BLaER1 (cell line): ENCODE measurements around the gene CYTH1.

Experiments used
- H3K27ac ChIP-seq: shearing (Covaris generic); formaldehyde crosslinking; 2 replicates; pipeline ENCODE4 v1.8.1; 2022
- H3K27me3 ChIP-seq: shearing (Covaris generic); formaldehyde crosslinking; 2 replicates; pipeline ENCODE4 v1.8.1; 2022
- H3K36me3 ChIP-seq: shearing (Covaris generic); formaldehyde crosslinking; 2 replicates; pipeline ENCODE4 v1.8.1; 2022
- H3K4me1 ChIP-seq: shearing (Covaris generic); formaldehyde crosslinking; 2 replicates; pipeline ENCODE4 v1.8.1; 2022
- H3K4me2 ChIP-seq: shearing (Covaris generic); formaldehyde crosslinking; 2 replicates; pipeline ENCODE4 v1.8.1; 2022
- H3K4me3 ChIP-seq: shearing (Covaris generic); formaldehyde crosslinking; 2 replicates; pipeline ENCODE4 v1.8.1; 2022
- H3K9ac ChIP-seq: shearing (Covaris generic); formaldehyde crosslinking; 2 replicates; pipeline ENCODE4 v1.8.1; 2022
- H3K9me3 ChIP-seq: shearing (Covaris generic); formaldehyde crosslinking; 2 replicates; pipeline ENCODE4 v1.8.1; 2022
- H4K20me1 ChIP-seq: shearing (Covaris generic); formaldehyde crosslinking; 2 replicates; pipeline ENCODE4 v1.8.1; 2022
- Cebpa-rat ChIP-seq: shearing (Covaris generic); IDR thresholded peaks from 2 replicates; pipeline ENCODE4 v1.8.1; 2022

CYTH1 gene

DNA sequence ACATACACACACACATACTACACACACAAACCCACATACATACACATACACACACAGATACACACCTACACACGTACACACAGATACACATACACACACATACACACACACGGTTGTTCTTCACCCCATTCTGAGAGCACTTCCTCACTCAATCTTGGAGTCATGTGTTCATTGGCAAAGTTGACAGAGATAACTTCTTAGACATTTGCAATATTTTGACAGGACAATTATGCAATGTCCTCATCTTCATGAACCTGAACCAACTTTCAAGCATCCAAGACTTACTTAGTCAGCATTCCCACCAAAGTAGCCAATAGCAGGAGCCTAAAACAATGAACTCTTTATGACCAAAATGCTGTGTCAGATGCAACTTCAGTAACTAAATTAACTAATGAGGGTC lies 127.7 kb downstream of the CYTH1 start:
- Histone ChIP-seq H3K9ac (no peak overlapping the region), H3K27ac (no peak overlapping the region), H3K4me3 (no peak overlapping the region), H3K4me1 (no peaks in the 10 kb centered on the region), H3K36me3 (no peaks in the 10 kb centered on the region), H4K20me1 (no peaks in the 10 kb centered on the region), H3K9me3 (0 out of 2 replicates have a peak, but pooled peaks cover under 1% of the 10 kb centered on the region), H3K27me3 (no peaks in the 10 kb centered on the region), H3K4me2 (no peak overlapping the region)
- TF ChIP-seq Cebpa-rat, result no peak

GRCh38 chr17:78653382-78653781 lies 128.7 kb downstream of the CYTH1 start:
- no peak overlapping the region for H3K4me3 ChIP-seq
- TF ChIP-seq Cebpa-rat, result no peak
- H3K9me3 ChIP-seq, result peaks cover 8% of the 10 kb centered on the region
- H3K27ac ChIP-seq, result no peak overlapping the region
- no peak overlapping the region for H3K4me2 ChIP-seq
- no peak overlapping the region for H3K9ac ChIP-seq
- no peaks in the 10 kb centered on the region for H4K20me1 ChIP-seq
- H3K4me1 ChIP-seq, result no peaks in the 10 kb centered on the region
- H3K36me3 ChIP-seq, result no peaks in the 10 kb centered on the region
- no peaks in the 10 kb centered on the region for H3K27me3 ChIP-seq

GRCh38 chr17:78652913-78653312 lies 129.2 kb downstream of the CYTH1 start:
- TF ChIP-seq Cebpa-rat, result no peak
- Histone ChIP-seq H3K9ac (no peak overlapping the region), H3K9me3 (peaks cover 13% of the 10 kb centered on the region), H4K20me1 (no peaks in the 10 kb centered on the region), H3K4me1 (no peaks in the 10 kb centered on the region), H3K36me3 (no peaks in the 10 kb centered on the region), H3K4me2 (no peak overlapping the region), H3K27me3 (no peaks in the 10 kb centered on the region), H3K4me3 (no peak overlapping the region), H3K27ac (no peak overlapping the region)

DNA sequence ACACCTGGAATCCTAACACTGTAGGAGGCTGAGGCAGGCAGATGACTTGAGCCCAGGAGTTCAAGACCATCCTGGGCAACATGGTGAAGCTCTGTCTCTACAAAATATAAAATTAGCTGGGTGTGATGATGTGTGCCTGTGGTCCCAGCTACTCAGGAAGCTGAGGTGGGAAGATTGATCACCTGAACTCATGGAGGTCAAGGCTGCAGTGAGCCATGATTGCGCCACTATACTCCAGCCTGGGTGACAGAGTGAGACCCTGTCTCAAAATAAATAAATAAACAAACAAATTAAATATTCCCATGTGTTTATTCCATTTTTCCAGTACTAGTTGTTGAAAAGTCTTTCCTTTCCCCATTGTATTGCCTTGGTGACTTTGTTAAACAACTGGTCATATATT lies 130.0 kb downstream of the CYTH1 start:
- no peak overlapping the region for H3K27ac ChIP-seq
- no peaks in the 10 kb centered on the region for H4K20me1 ChIP-seq
- peaks cover 14% of the 10 kb centered on the region for H3K9me3 ChIP-seq
- no peak overlapping the region for H3K9ac ChIP-seq
- no peak overlapping the region for H3K4me2 ChIP-seq
- H3K4me3 ChIP-seq, result no peak overlapping the region
- no peaks in the 10 kb centered on the region for H3K4me1 ChIP-seq
- no peak for TF ChIP-seq Cebpa-rat
- H3K27me3 ChIP-seq, result no peaks in the 10 kb centered on the region
- no peaks in the 10 kb centered on the region for H3K36me3 ChIP-seq

GRCh38 chr17:78651554-78651953 lies 130.5 kb downstream of the CYTH1 start:
- TF ChIP-seq Cebpa-rat, result no peak
- Histone ChIP-seq H4K20me1 (no peaks in the 10 kb centered on the region), H3K36me3 (no peaks in the 10 kb centered on the region), H3K4me1 (no peaks in the 10 kb centered on the region), H3K9ac (no peak overlapping the region), H3K9me3 (peaks cover 14% of the 10 kb centered on the region), H3K27ac (no peak overlapping the region), H3K4me2 (no peak overlapping the region), H3K27me3 (no peaks in the 10 kb centered on the region), H3K4me3 (no peak overlapping the region)

GRCh38 chr17:78650093-78650715 lies 131.9 kb downstream of the CYTH1 start:
- H3K4me1 ChIP-seq, result peaks cover 12% of the 10 kb centered on the region
- H3K4me3 ChIP-seq, result no peak overlapping the region
- H4K20me1 ChIP-seq, result no peaks in the 10 kb centered on the region
- peaks cover 14% of the 10 kb centered on the region for H3K9me3 ChIP-seq
- no peak overlapping the region for H3K9ac ChIP-seq
- no peak overlapping the region for H3K4me2 ChIP-seq
- TF ChIP-seq Cebpa-rat, result no peak
- no peaks in the 10 kb centered on the region for H3K36me3 ChIP-seq
- no peaks in the 10 kb centered on the region for H3K27me3 ChIP-seq
- no peak overlapping the region for H3K27ac ChIP-seq

DNA sequence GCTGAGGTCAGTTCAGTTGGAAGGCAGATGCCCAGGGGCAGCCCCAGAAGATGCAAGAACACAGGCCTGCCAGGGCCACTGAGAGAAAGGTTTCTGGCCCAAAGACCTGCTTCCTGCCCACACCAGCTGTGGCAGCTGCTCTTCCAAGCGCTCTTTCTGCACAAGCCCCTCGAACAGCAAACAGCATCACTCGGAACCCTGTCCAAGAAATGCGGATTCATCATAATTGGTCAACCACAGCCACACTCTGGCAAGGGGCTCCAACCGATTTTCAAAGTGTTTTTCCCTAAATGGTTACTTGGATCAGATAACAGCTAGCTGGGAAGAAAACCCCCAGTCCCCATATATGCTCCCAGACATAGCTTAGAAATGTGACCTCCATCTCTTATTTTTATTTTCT lies 133.8 kb downstream of the CYTH1 start:
- H3K9me3 ChIP-seq, result peaks cover 14% of the 10 kb centered on the region
- no peak overlapping the region for H3K27ac ChIP-seq

GRCh38 chr17:78647032-78647431 lies 135.0 kb downstream of the CYTH1 start:
- no peaks in the 10 kb centered on the region for H4K20me1 ChIP-seq

More for the DNA sequence above, 133.8 kb downstream of the CYTH1 start:
- no peak overlapping the region for H3K9ac ChIP-seq
- no peaks in the 10 kb centered on the region for H3K36me3 ChIP-seq
- no peak overlapping the region for H3K4me2 ChIP-seq
- no peaks in the 10 kb centered on the region for H3K27me3 ChIP-seq
- TF ChIP-seq Cebpa-rat, result no peak
- H3K4me3 ChIP-seq, result no peak overlapping the region
- H4K20me1 ChIP-seq, result no peaks in the 10 kb centered on the region
- peaks cover 31% of the 10 kb centered on the region for H3K4me1 ChIP-seq

GRCh38 chr17:78645421-78646295 lies 136.4 kb downstream of the CYTH1 start:
- Histone ChIP-seq H3K9me3 (peaks cover 14% of the 10 kb centered on the region), H3K4me3 (no peak overlapping the region), H4K20me1 (no peaks in the 10 kb centered on the region), H3K27me3 (no peaks in the 10 kb centered on the region), H3K4me1 (peaks cover 32% of the 10 kb centered on the region), H3K4me2 (peak overlapping the region; percentile 51), H3K9ac (no peak overlapping the region), H3K36me3 (no peaks in the 10 kb centered on the region), H3K27ac (0 out of 2 replicates have a peak overlapping the region, but pooled peaks have one; percentile 46)
- no peak for TF ChIP-seq Cebpa-rat

More at GRCh38 chr17:78647032-78647431, 135.0 kb downstream of the CYTH1 start:
- Histone ChIP-seq H3K4me2 (no peak overlapping the region), H3K9ac (no peak overlapping the region), H3K27me3 (no peaks in the 10 kb centered on the region), H3K27ac (no peak overlapping the region), H3K36me3 (no peaks in the 10 kb centered on the region), H3K9me3 (peaks cover 14% of the 10 kb centered on the region), H3K4me1 (peaks cover 32% of the 10 kb centered on the region), H3K4me3 (no peak overlapping the region)
- no peak for TF ChIP-seq Cebpa-rat

GRCh38 chr17:78644931-78645351 lies 137.1 kb downstream of the CYTH1 start:
- TF ChIP-seq Cebpa-rat, result no peak
- H3K4me1 ChIP-seq, result peaks cover 33% of the 10 kb centered on the region
- H3K9ac ChIP-seq, result no peak overlapping the region
- peaks cover 14% of the 10 kb centered on the region for H3K9me3 ChIP-seq
- H3K27me3 ChIP-seq, result no peaks in the 10 kb centered on the region
- H3K4me2 ChIP-seq, result peak overlapping the region; percentile 51; the same call in 1 of the 2 replicates
- no peak overlapping the region for H3K4me3 ChIP-seq
- H3K27ac ChIP-seq, result no peak overlapping the region
- H4K20me1 ChIP-seq, result no peaks in the 10 kb centered on the region
- H3K36me3 ChIP-seq, result no peaks in the 10 kb centered on the region
